GM12878 (cell line): ENCODE measurements around the gene KRTAP19-5. TPM values are rescaled to one million over a fixed set of nuclear protein-coding genes. Genes with fewer than 3 reads are reported as not detected.
"Not testable (repeated sequence)": the region's sequence is repeated elsewhere in the genome, so short reads cannot be mapped to it uniquely, and the experiment has no call there.

ENCODE experiments used
- ATAC-seq: fragments of 200-7000 bp; cut with Tn5 transposase; 3 replicates; pipeline ENCODE4 v1.9.1; 2020; ENCODE audit warnings: mild to moderate bottlenecking, moderate library complexity
- BruUV-seq: library from RNA; stranded (reverse); fragments of 400-500 nt; replicated peaks from 2 replicates; lab custom pipeline; 2021; lab: Mats Ljungman, UMichigan
- CTCF ChIA-PET: fragments of 300-600 bp; sonication (Branson Sonifier 250); formaldehyde crosslinking; extraction: SDS; loops from one replicate; lab custom pipeline; 2021; ENCODE audit warnings: inconsistent platforms; lab: Yijun Ruan, JAX
- POLR2A ChIA-PET: fragments of 350-600 bp; formaldehyde crosslinking; extraction: SDS; loops from one replicate; lab custom pipeline; 2021; ENCODE audit warnings: inconsistent platforms; lab: Charles Lee
- RAD21 ChIA-PET: fragments of 300-600 bp; sonication (Branson Sonifier 250); formaldehyde crosslinking; loops from one replicate; lab custom pipeline; 2023; ENCODE audit warnings: antibody characterized with exemption; ENCODE audit not compliant: unreplicated experiment; lab: Charles Lee
- SMC1A ChIA-PET: fragments of 300-600 bp; sonication (Branson Sonifier 250); formaldehyde crosslinking; loops from one replicate; lab custom pipeline; 2023; ENCODE audit not compliant: unreplicated experiment, uncharacterized antibody; lab: Charles Lee
- DNase-seq: peaks from one replicate; pipeline ENCODE4 v3.0.0-alpha.2; 2011; ENCODE audit warnings: low read depth, low spot score
- FAIRE-seq: peaks from 3 replicates; lab custom pipeline; 2011; peaks lifted over from hg19 to GRCh38; lab: Jason Lieb, UNC
- H2AFZ ChIP-seq: 2 replicates; pipeline ENCODE4 v1.6.0; 2011; ENCODE audit warnings: low read depth, low read length, control low read depth; ENCODE audit not compliant: control insufficient read depth
- H3K27ac ChIP-seq: 2 replicates; pipeline ENCODE4 v1.5.1; 2011; ENCODE audit warnings: control low read depth; ENCODE audit not compliant: control insufficient read depth, insufficient read depth
- H3K27me3 ChIP-seq, 2 experiments: replicated peaks in 1 of 2; 2 replicates each; pipeline versions ENCODE4 v1.6.0 to v1.6.1; 2011; ENCODE audit warnings: low read length in 1 of 2; ENCODE audit not compliant: control insufficient read depth in 2 of 2, insufficient read depth in 2 of 2
- H3K36me3 ChIP-seq, 2 experiments: 2 replicates each; pipeline ENCODE4 v1.5.1; 2011; ENCODE audit warnings: low read length in 1 of 2; ENCODE audit not compliant: control insufficient read depth in 2 of 2, insufficient read depth in 2 of 2
- H3K4me1 ChIP-seq: 2 replicates; pipeline ENCODE4 v1.6.1; 2011; ENCODE audit warnings: mild to moderate bottlenecking, low read length, moderate library complexity, mixed read lengths; ENCODE audit not compliant: control insufficient read depth, insufficient read depth
- H3K4me2 ChIP-seq: 2 replicates; pipeline ENCODE4 v1.6.0; 2011; ENCODE audit warnings: control low read depth; ENCODE audit not compliant: control insufficient read depth, insufficient read depth
- H3K4me3 ChIP-seq: fragments of 200-600 bp; sonication (generic); 2 replicates; pipeline ENCODE4 v1.5.1; 2016
- H3K79me2 ChIP-seq: 2 replicates; pipeline ENCODE4 v1.6.0; 2011; ENCODE audit warnings: low read length; ENCODE audit not compliant: control insufficient read depth, insufficient read depth
- H3K9ac ChIP-seq: 2 replicates; pipeline ENCODE4 v1.8.0; 2011; ENCODE audit warnings: low read length, control low read depth, mixed read lengths; ENCODE audit not compliant: control insufficient read depth, insufficient read depth
- H3K9me3 ChIP-seq: replicated peaks from 3 replicates; pipeline ENCODE4 v1.5.1; 2011; ENCODE audit warnings: mild to moderate bottlenecking, low read length; ENCODE audit not compliant: control insufficient read depth, insufficient read depth
- H4K20me1 ChIP-seq: 2 replicates; pipeline ENCODE4 v1.6.0; 2011; ENCODE audit not compliant: control insufficient read depth, insufficient read depth
- SMAD5 ChIP-seq: IDR thresholded peaks from 2 replicates; pipeline ENCODE4 v1.6.1; 2016; ENCODE audit warnings: antibody characterized with exemption, low read depth
- WGBS: methylation state at CpG from one replicate; pipeline ENCODE4 v1.1.6; 2016; ENCODE audit warnings: low lambda C conversion rate; ENCODE audit not compliant: insufficient replicate concordance, insufficient coverage; ENCODE audit errors: missing lambda C conversion rate; 5-methylcytosine and 5-hydroxymethylcytosine counted together
- in situ Hi-C: fragments of 300-500 bp; cut with MboI; formaldehyde crosslinking; loops from 9 replicates; pipeline ENCODE4 v1.14.3; 2018; ENCODE audit warnings: mixed read lengths
- intact Hi-C: fragments of 100-400 bp; cut with micrococcal nuclease; formaldehyde crosslinking; loops from one replicate; pipeline ENCODE4 v1.14.2; 2022; ENCODE audit not compliant: unreplicated experiment
- polyA plus RNA-seq, 11 experiments: library from polyadenylated mRNA; depleted of rRNA in 4 of 11; unstranded in 6 of 11; stranded (reverse) in 5 of 11; fragments of >200 nt; fragmentation: Nextera tagmentation in 4 of 11; fragmentation: Illumina TruSeq in 1 of 11; extraction: Ambion mirVana in 4 of 11; extraction: Trizol in 1 of 11; gene quantifications; 1 replicate in 1 of 11; 2 replicates in 10 of 11; pipeline versions ENCODE4 v1.2.1 to v1.2.3, GENCODE V29; 2011 to 2016; ENCODE audit warnings: inconsistent platforms in 2 of 11, missing spikeins in 2 of 11, low read depth in 1 of 11
- total RNA-seq, 4 experiments: library from RNA; depleted of rRNA in 3 of 4; stranded (reverse); fragments of >200 nt in 3 of 4; fragmentation: Illumina TruSeq in 1 of 4; extraction: Trizol in 1 of 4; gene quantifications; 2 replicates each; pipeline versions ENCODE4 v1.2.1 to v1.2.3, GENCODE V29; 2013 to 2021
- TF ChIP-seq, protein P1 (sequence below): IDR thresholded peaks from 2 replicates; pipeline ENCODE4 v1.6.1; 2011; ENCODE audit warnings: borderline replicate concordance, low read depth, mild to moderate bottlenecking, moderate library complexity, low read length; ENCODE audit not compliant: insufficient read depth, poor library complexity, severe bottlenecking
- TF ChIP-seq, protein P2 (sequence below), 3 experiments: IDR thresholded peaks in 2 of 3; conservative IDR thresholded peaks in 1 of 3; 2 replicates each; pipeline ENCODE4 v1.5.1; 2011; ENCODE audit warnings: low read depth in 3 of 3, low read length in 3 of 3, mild to moderate bottlenecking in 3 of 3, control low read depth in 2 of 3, moderate library complexity in 2 of 3, inconsistent platforms in 1 of 3, mixed read lengths in 1 of 3; ENCODE audit not compliant: control insufficient read depth in 2 of 3, insufficient read depth in 1 of 3; ENCODE audit errors: extremely low read depth in 1 of 3

The KRTAP19-5 gene
- total and polyA plus RNA-seq, 10 of the 15 experiments (the other 5 are each of a cell fraction or from before 2014, with no cell fraction given) = not detected

DNA sequence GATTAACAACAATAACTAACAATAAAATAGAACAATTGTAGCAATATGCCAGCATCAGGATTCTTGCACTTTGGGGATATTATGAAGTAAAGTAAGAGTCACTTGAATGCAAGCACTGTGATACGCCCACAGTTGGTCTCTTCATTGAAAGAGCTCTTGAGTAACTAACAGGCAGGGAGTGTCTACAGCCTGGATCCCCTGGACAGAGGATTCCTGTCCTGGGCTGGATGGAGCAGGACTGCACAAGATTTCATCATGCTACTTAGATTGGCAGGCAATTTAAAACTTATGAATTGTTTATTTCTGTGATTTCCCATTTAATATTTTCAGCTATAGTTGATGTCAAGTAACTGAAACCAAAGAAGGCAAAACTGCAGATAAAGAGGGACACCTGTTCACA lies 13.7 kb upstream of the KRTAP19-5 start (continued):
- TF ChIP-seq, protein P1, sequence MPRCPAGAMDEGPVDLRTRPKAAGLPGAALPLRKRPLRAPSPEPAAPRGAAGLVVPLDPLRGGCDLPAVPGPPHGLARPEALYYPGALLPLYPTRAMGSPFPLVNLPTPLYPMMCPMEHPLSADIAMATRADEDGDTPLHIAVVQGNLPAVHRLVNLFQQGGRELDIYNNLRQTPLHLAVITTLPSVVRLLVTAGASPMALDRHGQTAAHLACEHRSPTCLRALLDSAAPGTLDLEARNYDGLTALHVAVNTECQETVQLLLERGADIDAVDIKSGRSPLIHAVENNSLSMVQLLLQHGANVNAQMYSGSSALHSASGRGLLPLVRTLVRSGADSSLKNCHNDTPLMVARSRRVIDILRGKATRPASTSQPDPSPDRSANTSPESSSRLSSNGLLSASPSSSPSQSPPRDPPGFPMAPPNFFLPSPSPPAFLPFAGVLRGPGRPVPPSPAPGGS = no peak
- TF ChIP-seq SMAD5 = no peak

GRCh38 chr21:30505621-30506205 lies 3.8 kb upstream of the KRTAP19-5 start:
- DNase-seq, H3K4me3 ChIP-seq, H3K27me3 ChIP-seq, H3K9ac ChIP-seq, BruUV-seq, H3K4me2 ChIP-seq, H3K4me1 ChIP-seq, H3K9me3 ChIP-seq, H3K36me3 ChIP-seq, H2AFZ ChIP-seq, H3K79me2 ChIP-seq, FAIRE-seq, in situ Hi-C loops, POLR2A ChIA-PET, ATAC-seq, H4K20me1 ChIP-seq, H3K27ac ChIP-seq: not testable (repeated sequence)
- RAD21 ChIA-PET = interaction anchor here (1.2 to 1.4 kb wide), 3 partner anchors 35 to 579 kb away, joined by 3 to 5 read pairs (median 3); no protein-coding TSS in a partner anchor
- SMC1A ChIA-PET = interaction anchor here (0.7 to 2.1 kb wide), 7 partner anchors 11 to 272 kb away, joined by 3 to 8 read pairs (median 3); no protein-coding TSS in a partner anchor
- CTCF ChIA-PET = interaction anchor here (0.7 to 4.5 kb wide), 10 partner anchors 8 to 581 kb away, joined by 3 to 24 read pairs (median 3); partner anchors contain the start of genes KRTAP19-3 and KRTAP19-4
- intact Hi-C loops = loop anchor here (2.0 to 10.0 kb wide), 2 partner anchors 61 to 581 kb away; partner anchors contain the start of gene KRTAP15-1
- TF ChIP-seq, protein P2, sequence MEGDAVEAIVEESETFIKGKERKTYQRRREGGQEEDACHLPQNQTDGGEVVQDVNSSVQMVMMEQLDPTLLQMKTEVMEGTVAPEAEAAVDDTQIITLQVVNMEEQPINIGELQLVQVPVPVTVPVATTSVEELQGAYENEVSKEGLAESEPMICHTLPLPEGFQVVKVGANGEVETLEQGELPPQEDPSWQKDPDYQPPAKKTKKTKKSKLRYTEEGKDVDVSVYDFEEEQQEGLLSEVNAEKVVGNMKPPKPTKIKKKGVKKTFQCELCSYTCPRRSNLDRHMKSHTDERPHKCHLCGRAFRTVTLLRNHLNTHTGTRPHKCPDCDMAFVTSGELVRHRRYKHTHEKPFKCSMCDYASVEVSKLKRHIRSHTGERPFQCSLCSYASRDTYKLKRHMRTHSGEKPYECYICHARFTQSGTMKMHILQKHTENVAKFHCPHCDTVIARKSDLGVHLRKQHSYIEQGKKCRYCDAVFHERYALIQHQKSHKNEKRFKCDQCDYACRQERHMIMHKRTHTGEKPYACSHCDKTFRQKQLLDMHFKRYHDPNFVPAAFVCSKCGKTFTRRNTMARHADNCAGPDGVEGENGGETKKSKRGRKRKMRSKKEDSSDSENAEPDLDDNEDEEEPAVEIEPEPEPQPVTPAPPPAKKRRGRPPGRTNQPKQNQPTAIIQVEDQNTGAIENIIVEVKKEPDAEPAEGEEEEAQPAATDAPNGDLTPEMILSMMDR (IDR thresholded peaks at IDR 0.05 in 2 of 3, conservative IDR thresholded peaks at IDR 0.05 in 1 of 3; ENCODE audit: control insufficient read depth in 2 of 3, extremely low read depth in 1 of 3, insufficient read depth in 1 of 3, low read depth in 3 of 3, low read length in 3 of 3) = peak in 2 of 3 experiments; percentile 13 to 28; a peak in 2 of 6 replicates
- 12% methylated on average over 4 of the region's 4 CpGs for WGBS
